HT-29 (cell line): ENCODE measurements around the gene ZNF595. TPM values are rescaled to one million over a fixed set of nuclear protein-coding genes. Genes with fewer than 3 reads are reported as not detected.
"Not testable (repeated sequence)": the region's sequence is repeated elsewhere in the genome, so short reads cannot be mapped to it uniquely, and the experiment has no call there.

Experiments
- DNase-seq: peaks from one replicate; pipeline ENCODE4 v3.0.0-alpha.2; 2015; ENCODE audit warnings: low spot score
- total RNA-seq: library from RNA; depleted of rRNA; stranded (reverse); fragments of >200 nt; shearing (Covaris generic); gene quantifications from 2 replicates; pipeline ENCODE4 v1.2.3, GENCODE V29; 2014; rRNA removed

The ZNF595 gene
- 1.5 TPM in 2 replicates for total RNA-seq

DNA sequence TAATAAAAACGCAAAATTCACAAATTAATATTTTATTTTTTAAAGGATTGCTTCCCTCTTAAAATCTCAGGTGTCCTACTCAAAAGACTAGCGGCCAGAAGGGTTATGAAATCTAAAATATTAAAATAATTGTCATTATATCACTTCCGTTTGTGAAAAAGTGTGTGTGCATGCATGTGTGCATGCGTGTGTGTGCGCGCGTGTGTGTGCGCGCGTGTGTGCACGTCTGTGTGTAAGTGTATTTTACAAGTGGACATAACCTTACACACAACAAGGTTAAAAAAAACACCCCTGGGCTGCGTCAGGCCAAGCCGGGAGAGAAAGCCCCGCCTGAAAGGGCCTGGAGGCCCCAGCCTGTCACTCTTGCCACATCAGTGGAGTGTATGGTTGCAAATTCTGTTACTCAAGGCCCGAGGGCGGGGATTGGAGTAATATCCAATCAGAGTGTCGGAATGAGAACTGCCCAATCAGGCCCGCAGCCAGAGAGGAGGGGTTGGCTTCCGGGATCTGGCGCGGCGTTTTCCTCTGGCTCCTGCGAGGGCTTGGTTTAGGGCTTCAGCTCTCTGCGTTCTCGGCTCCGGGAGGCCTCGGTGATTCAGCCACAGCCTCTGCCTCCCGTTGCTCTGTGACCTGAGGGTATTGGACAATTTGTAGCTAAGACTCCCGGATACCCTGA lies at the start of gene ZNF595:
Gene ZNF595 (plus strand): TSS at position 518 of the 676 bp plus-strand sequence. CDS start 168 bp downstream, outside the sequence.
- not testable (repeated sequence) for DNase-seq

DNA sequence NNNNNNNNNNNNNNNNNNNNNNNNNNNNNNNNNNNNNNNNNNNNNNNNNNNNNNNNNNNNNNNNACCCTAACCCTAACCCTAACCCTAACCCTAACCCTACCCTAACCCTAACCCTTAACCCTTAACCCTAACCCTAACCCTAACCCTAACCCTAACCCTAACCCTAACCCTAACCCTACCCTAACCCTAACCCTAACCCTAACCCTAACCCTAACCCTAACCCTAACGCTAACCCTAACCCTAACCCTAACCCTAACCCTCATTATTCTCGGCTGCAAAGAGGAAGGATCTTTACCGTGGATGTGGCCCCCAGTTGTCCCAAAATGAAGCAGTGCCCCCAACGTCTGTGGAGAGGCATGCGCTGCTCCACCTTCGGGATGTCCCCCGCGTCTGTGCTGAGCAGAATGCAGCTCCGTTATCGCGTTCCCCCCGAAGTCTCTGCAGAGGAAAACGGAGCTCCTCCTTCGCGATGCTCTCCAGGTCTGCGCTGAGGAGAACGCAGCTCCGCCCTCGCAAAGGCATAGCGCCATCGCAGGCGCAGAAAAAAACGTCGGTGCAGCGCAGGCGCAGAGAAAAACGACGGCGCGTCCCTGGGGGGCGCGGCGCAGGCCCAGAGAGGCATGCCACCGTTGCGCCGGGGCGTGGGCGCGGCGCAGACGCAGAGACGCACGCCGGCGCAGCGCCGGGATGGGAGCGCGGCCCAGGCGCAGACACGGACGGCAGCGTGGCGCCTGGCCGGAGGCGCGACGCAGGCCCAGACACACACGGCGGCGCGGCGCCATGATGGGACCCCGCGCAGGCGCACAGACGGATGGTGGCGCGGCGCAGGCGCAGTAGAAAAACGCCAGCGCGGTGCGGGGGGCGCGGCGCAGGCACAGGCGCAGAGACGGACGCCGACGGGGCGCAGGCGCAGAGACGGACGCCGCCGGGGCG lies 42.9 kb upstream of the ZNF595 start:
- DNase-seq: not testable (repeated sequence)

DNA sequence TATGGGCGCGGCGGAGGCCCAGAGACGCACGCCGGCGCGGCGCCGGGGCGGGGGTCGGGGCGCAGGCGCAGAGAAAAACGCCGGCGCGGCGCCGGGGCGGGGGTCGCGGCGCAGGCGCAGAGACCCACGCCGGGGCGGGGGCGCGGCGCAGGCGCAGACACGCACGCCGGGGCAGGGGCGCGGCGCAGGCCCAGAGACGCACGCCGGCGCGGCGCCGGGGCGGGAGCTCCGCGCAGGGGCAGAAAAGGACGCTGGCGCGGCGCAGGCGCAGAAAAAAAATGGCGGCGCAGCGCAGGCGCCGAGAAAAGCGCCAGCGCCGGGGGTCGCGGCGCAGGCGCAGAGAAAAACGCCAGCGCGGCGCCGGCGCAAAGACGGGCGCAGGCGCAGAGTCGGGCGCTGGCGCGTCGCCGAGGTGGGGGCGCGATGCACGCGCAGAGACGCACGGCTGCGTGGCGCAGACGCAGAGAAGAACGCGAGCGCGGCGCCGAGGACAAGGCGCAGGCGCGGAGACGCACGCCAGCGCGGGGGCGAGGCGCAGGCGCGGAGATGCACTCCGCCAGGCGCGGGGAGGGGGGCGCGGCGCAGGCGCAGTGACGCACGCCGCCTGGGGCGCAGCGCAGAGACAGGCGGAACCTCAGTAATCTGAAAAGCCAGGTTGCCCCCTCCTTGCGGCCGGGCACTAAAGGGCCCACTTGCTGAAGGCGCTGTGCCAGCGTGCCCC lies 41.9 kb upstream of the ZNF595 start:
- not testable (repeated sequence) for DNase-seq

DNA sequence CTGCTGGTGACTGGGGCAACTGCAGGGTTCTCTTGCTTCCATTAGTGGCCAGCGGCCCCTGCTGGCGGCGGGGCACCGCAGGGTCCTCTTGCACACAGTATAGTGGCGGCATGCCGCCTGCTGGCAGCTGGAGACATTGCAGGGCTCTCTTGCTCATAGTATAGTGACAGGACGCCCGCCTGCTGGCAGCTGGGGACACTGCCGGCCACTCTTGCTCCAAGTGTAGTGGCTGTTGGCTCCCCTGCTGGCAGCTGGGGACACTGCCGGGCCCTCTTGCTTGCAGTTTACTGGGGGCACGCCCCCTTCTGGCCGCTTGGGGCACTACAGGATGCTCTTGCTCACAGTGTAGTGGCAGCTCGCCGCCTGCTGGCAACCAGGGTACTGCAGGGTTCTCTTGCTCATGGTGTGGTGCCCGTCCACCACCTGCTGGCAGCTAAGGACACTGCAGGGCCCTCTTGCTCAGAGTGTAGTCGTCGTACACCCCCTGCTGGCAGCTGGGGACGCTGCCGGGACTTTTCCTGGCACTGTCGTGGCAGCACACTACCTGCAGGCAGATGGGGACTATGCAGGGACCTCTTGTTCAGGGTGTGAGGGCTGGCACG lies 41.2 kb upstream of the ZNF595 start:
- DNase-seq: peak; percentile 7

GRCh38 chr4:18128-18527 lies 35.0 kb upstream of the ZNF595 start:
- not testable (repeated sequence) for DNase-seq

DNA sequence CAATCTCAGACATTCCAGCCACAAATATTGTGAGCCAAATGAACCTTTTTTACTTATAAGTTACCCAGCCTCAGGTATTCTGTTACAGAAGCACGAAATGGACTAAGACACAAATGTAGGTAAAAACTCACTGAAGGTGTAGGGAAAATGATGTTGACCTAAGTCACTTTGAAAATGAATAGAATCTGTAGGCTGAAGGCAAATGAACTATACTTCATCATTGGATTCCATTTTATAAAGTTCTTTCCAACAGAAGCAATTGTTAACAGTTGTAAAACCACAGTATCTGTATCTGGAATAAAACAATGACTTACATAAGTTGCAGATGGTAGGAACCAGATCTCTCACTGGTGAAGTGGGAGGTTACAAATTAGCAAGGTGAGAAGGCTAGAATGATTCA lies 34.5 kb upstream of the ZNF595 start:
- DNase-seq: not testable (repeated sequence)

- not testable (repeated sequence) for DNase-seq
These were observed 30.2 kb upstream of the ZNF595 start for GRCh38 chr4:22882-23281.

DNA sequence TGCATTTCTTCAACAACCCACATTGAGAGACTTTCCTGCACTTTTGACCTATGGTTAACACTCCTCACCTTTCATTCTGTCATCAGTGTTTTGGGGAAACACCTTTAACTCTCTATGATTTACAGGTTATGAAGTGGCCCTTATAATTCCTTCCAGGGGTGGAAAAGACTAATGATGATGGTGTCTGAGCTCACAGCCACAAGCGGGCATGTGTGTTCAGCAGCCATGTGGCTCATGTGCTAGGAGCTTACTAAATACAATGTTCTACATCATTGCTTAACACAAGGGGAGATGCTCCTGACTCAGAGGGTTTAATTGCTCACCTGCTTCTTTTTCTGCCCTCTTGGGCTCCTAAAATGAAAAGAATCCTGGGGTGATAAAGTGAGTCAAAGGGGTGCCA lies 28.8 kb upstream of the ZNF595 start:
- DNase-seq: not testable (repeated sequence)

GRCh38 chr4:27501-27900 lies 25.6 kb upstream of the ZNF595 start:
- DNase-seq: not testable (repeated sequence)

GRCh38 chr4:28767-29542 lies 24.2 kb upstream of the ZNF595 start:
- not testable (repeated sequence) for DNase-seq

DNA sequence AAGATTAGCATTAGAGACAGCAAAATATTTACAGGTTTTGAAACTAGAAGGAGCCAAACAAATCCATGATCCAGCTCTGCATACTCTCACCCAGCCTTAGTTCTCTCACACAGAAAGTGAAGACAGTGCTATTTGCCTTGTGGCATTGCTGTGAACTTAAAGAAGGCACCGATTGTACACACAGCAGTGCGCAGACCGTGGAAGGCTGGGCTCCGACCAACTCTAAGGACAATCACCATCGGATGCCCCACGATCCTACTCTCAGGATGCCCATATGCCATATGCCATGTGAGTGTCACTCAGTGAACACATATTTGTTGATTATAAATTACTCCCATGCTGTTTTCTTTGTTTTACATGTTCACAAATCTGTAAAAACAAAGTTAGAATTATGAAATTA lies 19.8 kb upstream of the ZNF595 start:
- DNase-seq: not testable (repeated sequence)

DNA sequence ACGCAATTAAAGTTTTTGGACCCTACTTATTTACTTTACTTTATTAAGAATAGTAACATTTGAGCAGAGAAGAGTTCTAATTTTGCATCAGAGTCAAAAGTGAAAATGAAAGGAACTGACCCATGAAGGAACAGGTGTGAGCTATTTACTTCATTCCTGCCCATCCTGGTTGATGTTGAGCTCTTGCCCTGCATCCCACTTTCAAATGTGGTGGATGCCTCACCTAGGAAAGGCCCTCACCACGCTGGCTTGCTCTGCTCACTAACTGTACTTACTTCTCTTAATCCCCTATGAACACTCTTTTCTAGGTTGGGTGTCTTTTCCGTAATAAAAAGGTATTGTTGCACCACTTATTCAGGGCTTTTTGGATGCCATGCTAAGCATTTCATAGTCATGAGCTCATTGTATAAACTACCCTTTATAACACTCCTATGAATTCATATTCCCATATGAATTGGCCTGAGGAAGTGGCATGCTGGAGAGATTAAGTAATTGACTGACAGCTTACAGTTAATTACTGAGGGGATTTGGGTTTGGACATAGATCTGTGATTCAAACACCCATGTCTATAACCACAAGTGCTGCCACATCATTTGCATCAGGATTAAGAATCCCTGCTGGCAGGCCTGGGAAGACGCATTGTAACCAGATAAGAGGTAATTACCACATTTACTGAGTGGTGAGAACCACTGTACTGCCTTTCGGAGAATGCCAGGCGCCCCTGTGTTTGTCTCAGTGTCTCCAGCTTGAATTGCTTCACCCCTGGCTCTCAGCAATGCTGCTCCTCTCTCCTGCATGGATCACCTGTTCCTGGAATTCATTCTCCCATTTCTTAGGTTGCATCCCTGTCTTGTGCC lies 16.3 kb upstream of the ZNF595 start:
- not testable (repeated sequence) for DNase-seq

GRCh38 chr4:38202-38601 lies 14.9 kb upstream of the ZNF595 start:
- DNase-seq: not testable (repeated sequence)

DNA sequence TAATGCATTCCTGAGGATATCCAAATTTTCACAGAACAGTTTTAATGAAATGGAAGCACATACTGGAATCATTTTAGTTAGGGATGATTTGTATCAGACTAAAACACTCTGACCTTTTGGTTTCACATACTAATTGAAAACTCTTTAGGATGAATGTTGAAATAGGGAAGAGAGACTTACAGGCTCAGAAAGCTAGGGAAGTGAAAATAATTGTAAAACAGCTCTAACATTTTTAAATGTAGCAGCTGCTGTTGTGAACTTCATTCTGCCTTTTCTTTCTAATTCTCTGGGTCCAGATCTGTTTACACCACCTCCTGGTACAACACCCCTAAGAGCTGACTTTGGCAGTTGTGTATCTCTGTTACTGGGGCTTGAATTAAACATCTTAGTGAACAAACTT lies 9.7 kb upstream of the ZNF595 start:
- not testable (repeated sequence) for DNase-seq

- not testable (repeated sequence) for DNase-seq
These were observed 1.9 kb upstream of the ZNF595 start for GRCh38 chr4:51253-51652.

GRCh38 chr4:51655-52277 lies 1.4 kb upstream of the ZNF595 start:
- DNase-seq: not testable (repeated sequence)

GRCh38 chr4:53521-53920 lies 400 bp downstream of the ZNF595 start:
- not testable (repeated sequence) for DNase-seq

- DNase-seq: not testable (repeated sequence)
These were observed 11.6 kb downstream of the ZNF595 start for GRCh38 chr4:64733-65132.

DNA sequence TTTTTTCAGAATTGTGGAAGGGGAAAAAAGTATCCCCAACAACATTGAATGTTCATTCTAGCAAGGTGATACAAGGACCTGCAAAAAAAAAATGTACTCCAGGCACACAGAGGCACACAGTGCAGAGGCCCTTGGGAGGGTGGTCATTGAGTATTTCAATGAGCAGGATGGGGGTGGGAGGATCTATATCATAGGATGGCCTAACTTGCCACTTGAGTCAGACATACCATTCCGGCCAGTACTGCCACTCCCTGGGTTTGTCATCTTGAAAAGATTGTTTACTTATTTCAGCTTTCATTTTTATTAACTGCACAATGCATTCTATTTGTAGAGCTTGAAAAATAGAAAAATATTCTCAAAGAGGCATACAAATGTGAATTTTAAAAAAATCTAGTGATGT lies 18.7 kb downstream of the ZNF595 start:
- no peak for DNase-seq
